ENCODE results near the gene NUFIP2. TPM values are rescaled to one million over a fixed set of nuclear protein-coding genes. Genes with fewer than 3 reads are reported as not detected.
A peak's percentile ranks its signal among the peaks of the same experiment; 100 is the strongest.
"Not testable (repeated sequence)": the region's sequence is repeated elsewhere in the genome, so short reads cannot be mapped to it uniquely, and the experiment has no call there.

The NUFIP2 gene
- total and polyA plus RNA-seq, 4 experiments from 2014 or later: 11.5 to 85.1 (median 46.6) TPM

DNA sequence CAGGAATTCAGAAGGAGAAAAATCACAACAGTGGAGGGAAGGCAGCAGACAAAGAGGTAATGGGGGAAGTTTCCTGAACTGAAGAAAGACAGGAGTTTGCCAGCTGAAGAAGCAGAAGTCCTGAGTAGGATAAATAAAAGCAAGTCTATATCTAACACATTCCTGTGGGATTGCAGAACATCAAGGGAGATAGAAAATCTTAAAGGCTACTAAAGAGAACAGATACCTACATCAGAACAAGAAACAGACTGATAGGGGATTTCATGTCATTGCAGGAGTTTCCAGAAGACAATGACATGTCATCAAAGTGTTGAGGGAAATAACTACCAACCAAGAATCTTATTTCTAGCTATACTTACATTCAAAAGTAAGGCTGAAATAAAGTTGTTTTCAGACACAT, 68.6 kb downstream of the NUFIP2 start:
- Histone ChIP-seq H3K27me3 (ENCODE audit: insufficient read depth, low read length) (no peaks in the 10 kb centered on the region), H3K4me1 (ENCODE audit: insufficient read depth, low read length) (no peaks in the 10 kb centered on the region), H3K27ac (ENCODE audit: low read depth, low read length) (no peak overlapping the region), H3K36me3 (ENCODE audit: insufficient read depth, low read length) (no peaks in the 10 kb centered on the region), H3K4me3 (ENCODE audit: low read length in 2 of 2) (no peak overlapping the region), H3K9me3 (ENCODE audit: control insufficient read depth in 1 of 2, low read length in 2 of 2) (no peaks in the 10 kb centered on the region)
- CTCF ChIA-PET (ENCODE audit: partially characterized antibody): interaction anchor here (0.7 to 11.8 kb wide), 4 partner anchors 69 to 584 kb away, joined by 3 to 277 read pairs (median 3); no protein-coding TSS in a partner anchor
- POLR2A ChIA-PET (ENCODE audit: partially characterized antibody): no interaction called here
- intact Hi-C loops (cut with micrococcal nuclease): no loop called here
- Mint-ChIP-seq H3K27ac (peak overlapping the region in 1 of 7 donors; percentile 8), H3K36me3 (no peaks in the 10 kb centered on the region), H3K27me3 (no peaks in the 10 kb centered on the region), H3K4me1 (peaks cover 0 to 2% (median 0%) of the 10 kb centered on the region in 4 donors), H3K9me3 (no peaks in the 10 kb centered on the region), H3K4me3 (peak overlapping the region in 1 of 8 donors; percentile 46)
- no peak for DNase-seq

DNA sequence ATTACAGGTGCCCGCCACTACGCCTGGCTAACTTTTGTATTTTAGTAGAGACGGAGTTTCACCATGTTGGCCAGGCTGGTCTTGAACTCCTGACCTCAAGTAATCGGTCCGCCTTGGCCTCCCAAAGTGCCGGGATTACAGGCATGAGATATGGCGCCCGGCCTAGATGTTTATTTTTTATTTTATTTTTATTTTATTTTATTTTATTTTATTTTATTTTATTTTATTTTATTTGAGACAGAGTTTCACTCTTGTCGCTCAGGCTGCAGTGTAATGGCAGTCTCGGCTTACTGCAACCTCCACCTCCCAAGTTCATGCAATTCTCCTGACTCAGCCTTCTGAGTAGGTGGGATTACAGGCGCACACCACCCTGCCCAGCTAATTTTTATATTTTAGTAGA, 72.6 kb downstream of the NUFIP2 start:
- H3K27ac ChIP-seq (ENCODE audit: low read depth, low read length); H3K4me1 Mint-ChIP-seq; H3K36me3 ChIP-seq (ENCODE audit: insufficient read depth, low read length); H3K27ac Mint-ChIP-seq; intact Hi-C loops (cut with micrococcal nuclease); H3K4me1 ChIP-seq (ENCODE audit: insufficient read depth, low read length); H3K27me3 Mint-ChIP-seq; H3K36me3 Mint-ChIP-seq; H3K9me3 ChIP-seq (ENCODE audit: control insufficient read depth in 1 of 2, low read length in 2 of 2); H3K4me3 ChIP-seq (ENCODE audit: low read length in 2 of 2); DNase-seq; H3K4me3 Mint-ChIP-seq; H3K27me3 ChIP-seq (ENCODE audit: insufficient read depth, low read length); POLR2A ChIA-PET (ENCODE audit: partially characterized antibody); H3K9me3 Mint-ChIP-seq: not testable (repeated sequence)
- CTCF ChIA-PET (ENCODE audit: partially characterized antibody): interaction anchor here (1.0 to 11.8 kb wide), 6 partner anchors 12 to 103 kb away, joined by 3 to 277 read pairs (median 18); no protein-coding TSS in a partner anchor

DNA sequence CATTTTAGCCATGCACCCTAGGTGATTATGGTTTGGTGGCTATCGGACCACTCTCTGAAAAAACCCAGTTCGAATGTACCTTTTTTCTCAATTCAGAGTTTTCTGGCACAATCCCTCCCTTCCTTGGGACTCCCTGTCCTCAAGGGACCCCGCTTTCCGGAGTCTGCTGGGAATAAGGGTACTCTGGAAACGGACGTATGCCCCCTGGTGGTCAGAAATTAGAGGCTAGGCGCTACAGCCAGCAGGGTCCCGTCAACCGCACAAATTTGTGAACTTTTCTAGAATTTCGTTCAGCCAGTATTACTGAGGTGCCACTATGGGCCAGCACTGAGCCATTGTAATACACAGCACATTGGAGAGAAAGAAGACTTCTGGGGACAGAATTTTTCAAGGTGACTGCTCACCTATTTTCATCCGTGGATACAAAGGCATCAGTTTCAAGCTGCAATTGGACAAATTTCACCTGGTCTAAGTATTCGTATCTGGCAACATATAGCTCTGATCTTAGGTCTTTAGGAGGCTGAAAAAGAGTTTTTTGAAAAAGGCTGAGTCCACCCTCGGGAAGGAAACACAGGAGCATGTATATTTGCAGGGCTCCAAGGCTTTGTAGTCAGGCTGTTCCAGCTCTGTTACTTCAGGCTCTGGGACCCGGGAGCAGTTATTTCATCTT, 74.4 kb downstream of the NUFIP2 start:
- H3K4me1 ChIP-seq (ENCODE audit: insufficient read depth, low read length): no peaks in the 10 kb centered on the region
- no peaks in the 10 kb centered on the region for H3K27me3 ChIP-seq (ENCODE audit: insufficient read depth, low read length)
- POLR2A ChIA-PET (ENCODE audit: partially characterized antibody): interaction anchor here (1.2 to 2.3 kb wide), 2 partner anchors 71 to 80 kb away, joined by 3 to 16 read pairs; no protein-coding TSS in a partner anchor
- CTCF ChIA-PET (ENCODE audit: partially characterized antibody): interaction anchor here (0.7 to 11.8 kb wide), 23 partner anchors 8 to 254 kb away, joined by 3 to 277 read pairs (median 9); partner anchors contain the start of genes MYO18A and NUFIP2
- intact Hi-C loops (cut with micrococcal nuclease): loop anchor here (1.0 kb wide), 1 partner anchor 70 kb away; no protein-coding TSS in a partner anchor
- no peaks in the 10 kb centered on the region for H3K9me3 Mint-ChIP-seq
- no peaks in the 10 kb centered on the region for H3K9me3 ChIP-seq (ENCODE audit: control insufficient read depth in 1 of 2, low read length in 2 of 2)
- no peaks in the 10 kb centered on the region for H3K36me3 ChIP-seq (ENCODE audit: insufficient read depth, low read length)
- H3K27ac ChIP-seq (ENCODE audit: low read depth, low read length): no peak overlapping the region
- H3K4me3 ChIP-seq (ENCODE audit: low read length in 2 of 2): no peak overlapping the region
- peaks cover 0 to 2% of the 10 kb centered on the region in 2 donors for H3K27me3 Mint-ChIP-seq
- H3K36me3 Mint-ChIP-seq: no peaks in the 10 kb centered on the region
- peaks cover 4 to 9% (median 7%) of the 10 kb centered on the region in 4 donors for H3K4me1 Mint-ChIP-seq
- DNase-seq: peak; percentile 60 to 67 (median 64)
- H3K4me3 Mint-ChIP-seq: no peak overlapping the region
- peak overlapping the region in 1 of 7 donors; percentile 8 for H3K27ac Mint-ChIP-seq

GRCh38 chr17:29216856-29217255, 77.1 kb downstream of the NUFIP2 start:
- DNase-seq: no peak
- no peak overlapping the region for H3K27ac ChIP-seq (ENCODE audit: low read depth, low read length)
- Mint-ChIP-seq H3K27ac (no peak overlapping the region), H3K36me3 (no peaks in the 10 kb centered on the region), H3K9me3 (no peaks in the 10 kb centered on the region), H3K4me1 (peaks cover 4 to 9% (median 7%) of the 10 kb centered on the region in 4 donors), H3K4me3 (no peak overlapping the region), H3K27me3 (peaks cover 0 to 2% of the 10 kb centered on the region in 2 donors)
- ChIA-PET POLR2A (ENCODE audit: partially characterized antibody) (interaction anchor here (1.8 to 2.1 kb wide), 2 partner anchors 68 to 71 kb away, joined by 4 to 6 read pairs; no protein-coding TSS in a partner anchor), CTCF (ENCODE audit: partially characterized antibody) (interaction anchor here (1.0 to 11.8 kb wide), 10 partner anchors 9 to 92 kb away, joined by 3 to 277 read pairs (median 4); partner anchors contain the start of gene MYO18A)
- no peaks in the 10 kb centered on the region for H3K27me3 ChIP-seq (ENCODE audit: insufficient read depth, low read length)
- intact Hi-C loops (cut with micrococcal nuclease): no loop called here
- H3K4me1 ChIP-seq (ENCODE audit: insufficient read depth, low read length): no peaks in the 10 kb centered on the region
- H3K9me3 ChIP-seq (ENCODE audit: control insufficient read depth in 1 of 2, low read length in 2 of 2): no peaks in the 10 kb centered on the region
- H3K36me3 ChIP-seq (ENCODE audit: insufficient read depth, low read length): no peaks in the 10 kb centered on the region
- no peak overlapping the region for H3K4me3 ChIP-seq (ENCODE audit: low read length in 2 of 2)

DNA sequence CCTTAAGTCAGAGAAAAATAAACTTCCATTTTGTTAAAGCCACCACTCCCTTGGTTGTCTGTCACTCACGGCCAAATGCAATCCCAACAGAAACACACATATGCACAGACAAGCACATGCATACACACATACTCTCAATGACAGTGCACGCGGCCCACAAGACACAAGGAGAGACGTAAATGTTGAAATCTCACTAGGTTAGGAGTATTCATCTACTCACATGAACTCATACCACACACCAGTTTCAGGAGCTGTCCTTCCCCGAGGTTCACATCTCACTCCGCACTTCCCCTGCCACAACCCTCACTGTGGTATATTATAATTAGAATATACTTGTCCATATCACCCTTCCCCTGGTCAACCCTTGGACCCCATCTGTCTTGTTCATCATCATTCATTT, 77.8 kb downstream of the NUFIP2 start:
- Histone ChIP-seq H3K9me3 (ENCODE audit: control insufficient read depth in 1 of 2, low read length in 2 of 2) (no peaks in the 10 kb centered on the region), H3K27me3 (ENCODE audit: insufficient read depth, low read length) (no peaks in the 10 kb centered on the region), H3K36me3 (ENCODE audit: insufficient read depth, low read length) (no peaks in the 10 kb centered on the region), H3K4me3 (ENCODE audit: low read length in 2 of 2) (no peak overlapping the region), H3K4me1 (ENCODE audit: insufficient read depth, low read length) (no peaks in the 10 kb centered on the region), H3K27ac (ENCODE audit: low read depth, low read length) (no peak overlapping the region)
- H3K27me3 Mint-ChIP-seq: peaks cover 0 to 2% of the 10 kb centered on the region in 2 donors
- intact Hi-C loops (cut with micrococcal nuclease): no loop called here
- POLR2A ChIA-PET (ENCODE audit: partially characterized antibody): interaction anchor here (1.8 to 2.1 kb wide), 2 partner anchors 67 to 71 kb away, joined by 4 to 6 read pairs; no protein-coding TSS in a partner anchor
- CTCF ChIA-PET (ENCODE audit: partially characterized antibody): interaction anchor here (1.1 to 11.8 kb wide), 6 partner anchors 32 to 92 kb away, joined by 3 to 277 read pairs (median 6); partner anchors contain the start of gene MYO18A
- H3K4me1 Mint-ChIP-seq: peaks cover 4 to 9% (median 7%) of the 10 kb centered on the region in 4 donors
- H3K27ac Mint-ChIP-seq: no peak overlapping the region
- H3K4me3 Mint-ChIP-seq: no peak overlapping the region
- no peaks in the 10 kb centered on the region for H3K36me3 Mint-ChIP-seq
- no peak for DNase-seq
- H3K9me3 Mint-ChIP-seq: no peaks in the 10 kb centered on the region

DNA sequence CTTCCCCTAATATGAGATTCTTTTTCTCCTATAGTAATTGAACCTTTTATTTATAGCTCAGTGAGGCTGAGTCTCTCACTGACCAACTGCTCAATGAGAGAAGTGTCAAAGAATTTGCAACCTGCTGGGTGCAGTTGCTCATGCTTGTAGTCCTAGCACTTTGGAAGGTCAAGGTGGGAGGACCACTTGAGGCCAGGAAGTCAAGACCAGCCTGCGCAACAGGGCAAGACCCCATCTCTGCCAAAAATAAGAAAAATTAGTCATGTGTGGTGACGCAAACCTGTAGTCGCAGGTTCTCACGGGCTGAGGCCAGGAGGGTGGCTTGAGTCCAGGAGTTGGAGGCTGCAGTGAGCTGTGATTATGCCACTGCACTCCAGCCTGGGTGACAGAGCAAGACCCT, 78.2 kb downstream of the NUFIP2 start:
- Histone ChIP-seq H3K27me3 (ENCODE audit: insufficient read depth, low read length) (no peaks in the 10 kb centered on the region), H3K4me3 (ENCODE audit: low read length in 2 of 2) (no peak overlapping the region), H3K9me3 (ENCODE audit: control insufficient read depth in 1 of 2, low read length in 2 of 2) (no peaks in the 10 kb centered on the region), H3K4me1 (ENCODE audit: insufficient read depth, low read length) (no peaks in the 10 kb centered on the region), H3K36me3 (ENCODE audit: insufficient read depth, low read length) (no peaks in the 10 kb centered on the region), H3K27ac (ENCODE audit: low read depth, low read length) (no peak overlapping the region)
- POLR2A ChIA-PET (ENCODE audit: partially characterized antibody): no interaction called here
- peaks cover 0 to 2% of the 10 kb centered on the region in 2 donors for H3K27me3 Mint-ChIP-seq
- intact Hi-C loops (cut with micrococcal nuclease): no loop called here
- DNase-seq: no peak
- H3K4me3 Mint-ChIP-seq: no peak overlapping the region
- H3K27ac Mint-ChIP-seq: no peak overlapping the region
- CTCF ChIA-PET (ENCODE audit: partially characterized antibody): interaction anchor here (2.3 to 11.8 kb wide), 3 partner anchors 36 to 91 kb away, joined by 8 to 277 read pairs (median 15); partner anchors contain the start of gene MYO18A
- peaks cover 4 to 9% (median 7%) of the 10 kb centered on the region in 4 donors for H3K4me1 Mint-ChIP-seq
- H3K9me3 Mint-ChIP-seq: no peaks in the 10 kb centered on the region
- H3K36me3 Mint-ChIP-seq: no peaks in the 10 kb centered on the region

DNA sequence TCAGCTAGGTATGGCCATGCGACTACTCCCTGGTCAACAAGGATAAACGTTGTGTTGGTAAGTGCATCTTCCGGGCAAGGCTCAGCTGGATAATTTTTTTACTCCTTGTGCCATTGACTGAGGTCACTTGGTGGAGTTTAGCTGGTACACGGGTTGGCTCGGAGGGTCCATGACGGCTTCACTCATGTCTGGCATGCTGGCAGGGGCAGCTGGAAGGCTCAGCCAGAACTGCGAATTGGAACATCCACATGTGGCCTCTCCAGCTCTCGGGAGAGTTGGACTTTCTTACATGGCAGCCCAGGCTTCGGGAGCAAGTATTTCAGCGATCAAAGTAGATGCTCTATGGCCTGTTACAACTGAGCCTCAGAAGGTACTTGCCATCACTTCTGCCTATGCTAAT, 78.8 kb downstream of the NUFIP2 start:
- H3K27ac Mint-ChIP-seq: no peak overlapping the region
- no peak for DNase-seq
- ChIA-PET POLR2A (ENCODE audit: partially characterized antibody) (no interaction called here), CTCF (ENCODE audit: partially characterized antibody) (interaction anchor here (1.5 to 11.8 kb wide), 3 partner anchors 28 to 91 kb away, joined by 4 to 277 read pairs (median 15); no protein-coding TSS in a partner anchor)
- Histone ChIP-seq H3K36me3 (ENCODE audit: insufficient read depth, low read length) (no peaks in the 10 kb centered on the region), H3K9me3 (ENCODE audit: control insufficient read depth in 1 of 2, low read length in 2 of 2) (no peaks in the 10 kb centered on the region), H3K4me1 (ENCODE audit: insufficient read depth, low read length) (no peaks in the 10 kb centered on the region), H3K4me3 (ENCODE audit: low read length in 2 of 2) (no peak overlapping the region), H3K27ac (ENCODE audit: low read depth, low read length) (no peak overlapping the region), H3K27me3 (ENCODE audit: insufficient read depth, low read length) (no peaks in the 10 kb centered on the region)
- H3K36me3 Mint-ChIP-seq: no peaks in the 10 kb centered on the region
- peaks cover 0 to 2% of the 10 kb centered on the region in 2 donors for H3K27me3 Mint-ChIP-seq
- H3K9me3 Mint-ChIP-seq: no peaks in the 10 kb centered on the region
- no peak overlapping the region for H3K4me3 Mint-ChIP-seq
- intact Hi-C loops (cut with micrococcal nuclease): no loop called here
- H3K4me1 Mint-ChIP-seq: peaks cover 4 to 9% (median 7%) of the 10 kb centered on the region in 4 donors

All from CD4-positive, alpha-beta memory T cell (primary cell).